Caco-2 (cell line): ENCODE results near the gene SERINC3. TPM values are rescaled to one million over a fixed set of nuclear protein-coding genes. Genes with fewer than 3 reads are reported as not detected.
A peak's percentile ranks its signal among the peaks of the same experiment; 100 is the strongest.

Experiments used
- BruUV-seq: library from RNA; stranded (reverse); fragments of 400-500 nt; replicated peaks from 2 replicates; lab custom pipeline; 2021; lab: Mats Ljungman, UMichigan
- CTCF ChIA-PET: fragments of 300-600 bp; sonication (Branson Sonifier 250); formaldehyde crosslinking; loops from one replicate; lab custom pipeline; 2022; ENCODE audit warnings: antibody characterized with exemption; lab: Charles Lee
- POLR2A ChIA-PET: fragments of 300-600 bp; sonication (Branson Sonifier 250); formaldehyde crosslinking; loops from one replicate; lab custom pipeline; 2022; ENCODE audit warnings: antibody characterized with exemption; lab: Charles Lee
- DNase-seq, 2 experiments: peaks; one replicate each; pipeline versions ENCODE4 v3.0.0 to v3.0.0-alpha.2; 2020 to 2022
- H3K27me3 ChIP-seq: replicated peaks from 2 replicates; pipeline ENCODE4 v1.6.0; 2011; ENCODE audit warnings: low read length; ENCODE audit not compliant: control insufficient read depth, insufficient read depth
- H3K36me3 ChIP-seq: 2 replicates; pipeline ENCODE4 v1.5.1; 2011; ENCODE audit warnings: low read length; ENCODE audit not compliant: control insufficient read depth, insufficient read depth
- H3K4me1 ChIP-seq: fragments of 250-450 bp; sonication (Bioruptor Pico); 2 replicates; pipeline ENCODE4 v1.5.1; 2020; ENCODE audit warnings: mild to moderate bottlenecking
- H3K4me3 ChIP-seq: 2 replicates; pipeline ENCODE4 v1.5.1; 2011; ENCODE audit warnings: low read depth, mild to moderate bottlenecking, control low read depth, low read length
- H3K9me3 ChIP-seq: fragments of 250-450 bp; sonication (Bioruptor Pico); 2 replicates; pipeline ENCODE4 v1.5.1; 2020; ENCODE audit warnings: mild to moderate bottlenecking, moderate library complexity
- H3K27ac Mint-ChIP-seq: one replicate; pipeline ENCODE4 v1.8.0; 2022; ENCODE audit warnings: mixed read lengths; ENCODE audit not compliant: unreplicated experiment
- H3K27me3 Mint-ChIP-seq: one replicate; pipeline ENCODE4 v1.8.0; 2022; ENCODE audit warnings: mixed read lengths; ENCODE audit not compliant: insufficient read depth, unreplicated experiment
- H3K36me3 Mint-ChIP-seq: one replicate; pipeline ENCODE4 v1.8.0; 2022; ENCODE audit warnings: mild to moderate bottlenecking, mixed read lengths; ENCODE audit not compliant: insufficient read depth, unreplicated experiment
- H3K4me1 Mint-ChIP-seq: one replicate; pipeline ENCODE4 v1.8.0; 2022; ENCODE audit warnings: low read depth, mixed read lengths; ENCODE audit not compliant: unreplicated experiment
- H3K4me3 Mint-ChIP-seq: one replicate; pipeline ENCODE4 v1.8.0; 2022; ENCODE audit warnings: mild to moderate bottlenecking, moderate library complexity, mixed read lengths; ENCODE audit not compliant: unreplicated experiment
- H3K9me3 Mint-ChIP-seq: one replicate; pipeline ENCODE4 v1.8.0; 2022; ENCODE audit warnings: mixed read lengths; ENCODE audit not compliant: unreplicated experiment
- intact Hi-C: fragments of 100-400 bp; cut with micrococcal nuclease; formaldehyde crosslinking; loops from one replicate; pipeline ENCODE4 v1.10.0; 2022; ENCODE audit not compliant: unreplicated experiment
- total RNA-seq: library from RNA; stranded (reverse); gene quantifications from 2 replicates; pipeline ENCODE4 v1.2.3, GENCODE V29; 2022
- TF ChIP-seq, protein P1 (sequence below), 2 experiments: fragments of 200-600 bp in 1 of 2; IDR thresholded peaks; 1 replicate in 1 of 2; 2 replicates in 1 of 2; pipeline versions ENCODE4 v1.5.1 to v1.8.0; 2011 to 2022; ENCODE audit warnings: antibody characterized with exemption in 1 of 2, control low read depth in 1 of 2, inconsistent platforms in 1 of 2, low read depth in 1 of 2, low read length in 1 of 2, mild to moderate bottlenecking in 1 of 2, moderate library complexity in 1 of 2; ENCODE audit not compliant: insufficient read depth in 1 of 2, severe bottlenecking in 1 of 2, unreplicated experiment in 1 of 2

The SERINC3 gene
- total RNA-seq, 1 experiment from 2014 or later = 185 TPM

- DNase-seq = no peak
- H3K27ac Mint-ChIP-seq = no peak overlapping the region
- no peaks in the 10 kb centered on the region for H3K9me3 ChIP-seq
- no peaks in the 10 kb centered on the region for H3K9me3 Mint-ChIP-seq
- H3K4me3 ChIP-seq = peak overlapping the region; percentile 77
- CTCF ChIA-PET = interaction anchor here (1.1 to 2.3 kb wide), 6 partner anchors 14 to 89 kb away, joined by 3 to 11 read pairs (median 6); partner anchors contain the start of gene TTPAL
- no peaks in the 10 kb centered on the region for H3K36me3 ChIP-seq
- H3K27me3 Mint-ChIP-seq = no peaks in the 10 kb centered on the region
- peak overlapping the region; percentile 68 for H3K4me3 Mint-ChIP-seq
- TF ChIP-seq, protein P1, sequence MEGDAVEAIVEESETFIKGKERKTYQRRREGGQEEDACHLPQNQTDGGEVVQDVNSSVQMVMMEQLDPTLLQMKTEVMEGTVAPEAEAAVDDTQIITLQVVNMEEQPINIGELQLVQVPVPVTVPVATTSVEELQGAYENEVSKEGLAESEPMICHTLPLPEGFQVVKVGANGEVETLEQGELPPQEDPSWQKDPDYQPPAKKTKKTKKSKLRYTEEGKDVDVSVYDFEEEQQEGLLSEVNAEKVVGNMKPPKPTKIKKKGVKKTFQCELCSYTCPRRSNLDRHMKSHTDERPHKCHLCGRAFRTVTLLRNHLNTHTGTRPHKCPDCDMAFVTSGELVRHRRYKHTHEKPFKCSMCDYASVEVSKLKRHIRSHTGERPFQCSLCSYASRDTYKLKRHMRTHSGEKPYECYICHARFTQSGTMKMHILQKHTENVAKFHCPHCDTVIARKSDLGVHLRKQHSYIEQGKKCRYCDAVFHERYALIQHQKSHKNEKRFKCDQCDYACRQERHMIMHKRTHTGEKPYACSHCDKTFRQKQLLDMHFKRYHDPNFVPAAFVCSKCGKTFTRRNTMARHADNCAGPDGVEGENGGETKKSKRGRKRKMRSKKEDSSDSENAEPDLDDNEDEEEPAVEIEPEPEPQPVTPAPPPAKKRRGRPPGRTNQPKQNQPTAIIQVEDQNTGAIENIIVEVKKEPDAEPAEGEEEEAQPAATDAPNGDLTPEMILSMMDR (IDR thresholded peaks at IDR 0.05; ENCODE audit: insufficient read depth in 1 of 2, low read depth in 1 of 2, low read length in 1 of 2, severe bottlenecking in 1 of 2, unreplicated experiment in 1 of 2) = no peak
- no peaks in the 10 kb centered on the region for H3K27me3 ChIP-seq
- H3K4me1 Mint-ChIP-seq = peaks cover 65% of the 10 kb centered on the region
- POLR2A ChIA-PET = interaction anchor here (0.8 to 1.8 kb wide), 5 partner anchors 9 to 126 kb away, joined by 3 to 11 read pairs (median 4); partner anchors contain the start of gene TTPAL
- peaks cover 64% of the 10 kb centered on the region for H3K4me1 ChIP-seq
- H3K36me3 Mint-ChIP-seq = peaks cover 46% of the 10 kb centered on the region
- intact Hi-C loops = loop anchor here (5.0 to 10.0 kb wide), 3 partner anchors 129 to 364 kb away; partner anchors contain the start of gene YWHAB
- no TSS peak for BruUV-seq
These were observed 989 bp downstream of the SERINC3 start for GRCh38 chr20:44520881-44521280.

DNA sequence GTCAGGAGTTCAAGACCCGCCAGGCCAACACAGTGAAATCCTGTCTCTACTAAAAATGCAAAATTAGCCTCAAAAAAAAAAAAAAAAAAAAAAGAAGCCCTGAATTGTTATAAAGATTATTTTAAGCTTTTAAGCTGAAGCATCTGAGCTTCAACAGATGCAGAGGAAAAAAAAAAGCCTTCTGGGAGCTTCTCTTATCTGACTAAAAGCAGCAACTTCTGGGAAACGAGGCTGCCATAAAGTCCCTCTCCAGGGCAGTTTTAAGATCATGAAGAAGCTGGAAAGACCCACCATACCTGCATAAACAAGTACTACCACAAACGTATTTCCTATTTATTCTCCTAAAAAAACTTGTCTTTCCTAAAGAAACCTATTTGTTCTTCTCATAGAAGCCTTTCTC is 3.6 kb downstream of the SERINC3 start:
- BruUV-seq = no TSS peak
- peak overlapping the region; percentile 24 for H3K27ac Mint-ChIP-seq

DNA sequence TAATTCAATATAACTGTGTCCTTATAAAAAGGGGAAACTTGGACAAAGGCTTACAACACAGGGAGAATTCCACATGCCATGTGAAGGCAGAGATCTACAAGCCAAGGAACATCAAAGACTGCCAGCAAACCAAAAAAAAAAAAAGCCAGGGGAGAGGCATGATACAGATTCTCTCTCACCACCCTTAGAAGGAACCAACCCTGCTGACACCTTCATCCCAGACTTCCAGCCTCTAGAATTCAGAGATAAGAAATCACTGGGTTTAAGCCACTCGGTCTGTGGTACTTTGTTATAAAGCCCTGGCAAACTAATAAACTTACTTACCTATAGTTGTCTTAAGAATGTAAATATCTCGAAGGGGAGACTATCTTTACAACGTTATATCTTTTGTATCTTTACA is 4.4 kb downstream of the SERINC3 start:
- no TSS peak for BruUV-seq
- no peaks in the 10 kb centered on the region for H3K27me3 ChIP-seq
- Mint-ChIP-seq H3K27me3 (no peaks in the 10 kb centered on the region), H3K4me1 (peaks cover 45% of the 10 kb centered on the region), H3K9me3 (no peaks in the 10 kb centered on the region), H3K36me3 (peaks cover 44% of the 10 kb centered on the region), H3K4me3 (peak overlapping the region; percentile 2), H3K27ac (peak overlapping the region; percentile 24)
- ChIA-PET CTCF (interaction anchor here (0.7 kb wide), 2 partner anchors 73 to 74 kb away, joined by 7 to 8 read pairs; no protein-coding TSS in a partner anchor), POLR2A (interaction anchor here (0.8 to 1.6 kb wide), 3 partner anchors 12 to 42 kb away, joined by 4 to 13 read pairs (median 10); no protein-coding TSS in a partner anchor)
- peaks cover 40% of the 10 kb centered on the region for H3K4me1 ChIP-seq
- H3K9me3 ChIP-seq = no peaks in the 10 kb centered on the region
- intact Hi-C loops = loop anchor here (1.0 kb wide), 1 partner anchor 93 kb away; no protein-coding TSS in a partner anchor
- H3K36me3 ChIP-seq = no peaks in the 10 kb centered on the region
- DNase-seq = peak; percentile 69 to 76
- TF ChIP-seq, protein P1 (IDR thresholded peaks at IDR 0.05; ENCODE audit: insufficient read depth in 1 of 2, low read depth in 1 of 2, low read length in 1 of 2, severe bottlenecking in 1 of 2, unreplicated experiment in 1 of 2) = no peak
- H3K4me3 ChIP-seq = no peak overlapping the region

More for the DNA sequence above, 3.6 kb downstream of the SERINC3 start:
- Histone ChIP-seq H3K36me3 (no peaks in the 10 kb centered on the region), H3K4me1 (peaks cover 48% of the 10 kb centered on the region), H3K9me3 (no peaks in the 10 kb centered on the region), H3K27me3 (no peaks in the 10 kb centered on the region), H3K4me3 (no peak overlapping the region)
- Mint-ChIP-seq H3K4me3 (peak overlapping the region; percentile 2), H3K27me3 (no peaks in the 10 kb centered on the region), H3K9me3 (no peaks in the 10 kb centered on the region), H3K36me3 (peaks cover 44% of the 10 kb centered on the region), H3K4me1 (peaks cover 49% of the 10 kb centered on the region)
- POLR2A ChIA-PET = interaction anchor here (0.6 to 1.6 kb wide), 4 partner anchors 13 to 107 kb away, joined by 4 to 13 read pairs (median 8); no protein-coding TSS in a partner anchor
- TF ChIP-seq, protein P1 (IDR thresholded peaks at IDR 0.05; ENCODE audit: insufficient read depth in 1 of 2, low read depth in 1 of 2, low read length in 1 of 2, severe bottlenecking in 1 of 2, unreplicated experiment in 1 of 2) = no peak
- intact Hi-C loops = no loop called here
- CTCF ChIA-PET = interaction anchor here (0.6 to 0.7 kb wide), 5 partner anchors 72 to 125 kb away, joined by 3 to 8 read pairs (median 4); no protein-coding TSS in a partner anchor
- no peak for DNase-seq
